Right renal cortex interstitium (tissue), 3 donors: ENCODE data around the gene RALGPS1. TPM values are rescaled to one million over a fixed set of nuclear protein-coding genes. Genes with fewer than 3 reads are reported as not detected.

Experiments
- DNase-seq, 3 donors: peaks; one replicate each; pipeline ENCODE4 v3.0.0-alpha.2; 2013; ENCODE audit warnings: low read depth in 3 of 3, low spot score in 2 of 3
- polyA plus RNA-seq, 3 donors: library from polyadenylated mRNA; unstranded; fragments of 120-200 nt; gene quantifications; one replicate each; pipeline ENCODE4 v1.2.1, GENCODE V29; 2013; ENCODE audit not compliant: insufficient read length in 3 of 3

The RALGPS1 gene
- polyA plus RNA-seq, 3 donors, result 20.2 to 21.0 (median 20.6) TPM

DNA sequence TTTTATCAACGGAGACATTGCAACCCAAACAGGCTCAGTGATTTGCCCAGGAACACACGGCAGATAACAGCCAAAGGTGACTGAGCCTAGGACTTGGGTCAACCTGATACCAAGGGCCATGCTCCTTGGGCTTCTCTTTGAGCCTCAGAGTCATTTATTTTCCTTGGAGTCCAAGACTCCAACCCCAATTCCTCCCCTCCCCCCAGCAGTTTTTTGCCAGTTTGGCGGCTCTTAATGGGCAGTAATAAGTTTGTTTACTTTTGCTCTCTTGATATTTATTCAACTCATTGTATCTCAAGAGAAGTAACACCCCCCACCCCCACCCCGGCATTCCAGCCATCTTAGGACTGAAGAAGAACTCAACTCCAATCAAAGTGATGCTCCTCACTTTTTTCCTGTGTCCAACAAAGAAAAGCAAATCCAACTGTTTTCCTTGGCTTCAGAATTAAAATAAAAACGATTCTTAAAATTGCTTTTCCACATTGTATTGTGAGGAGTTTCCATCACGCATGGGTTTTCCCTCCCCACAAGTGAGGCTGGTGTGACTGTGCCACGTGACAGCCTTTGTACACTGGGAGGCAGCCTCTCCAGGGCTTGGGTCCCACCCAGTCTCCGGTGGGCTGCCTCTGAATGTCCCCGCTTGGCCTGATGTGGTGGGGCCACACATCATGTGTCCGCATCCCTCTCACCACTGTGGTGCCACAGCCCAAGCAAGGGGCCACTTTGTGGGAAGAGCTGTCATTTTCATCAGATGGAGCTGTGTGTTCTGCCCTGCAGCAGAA lies 198.8 kb downstream of the RALGPS1 start:
- DNase-seq, result no peak

DNA sequence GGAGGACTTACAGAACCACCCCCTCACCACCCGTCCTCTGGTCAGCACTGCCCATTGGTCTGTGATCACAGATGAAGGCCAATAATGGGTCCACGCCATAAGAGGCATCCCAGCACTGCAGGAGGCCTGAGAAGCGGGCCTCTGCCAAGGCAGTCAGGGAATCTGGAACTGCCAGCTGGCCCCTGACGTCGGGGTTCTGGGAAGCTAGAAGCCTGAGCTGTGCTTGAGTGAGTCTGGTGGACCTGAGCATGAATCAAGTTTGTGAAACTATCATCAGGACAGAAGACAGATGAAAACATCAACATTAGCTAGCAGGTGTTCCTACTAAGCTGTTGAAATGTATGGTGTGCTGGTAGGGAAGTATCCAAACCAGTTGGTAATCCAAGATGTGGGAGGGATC lies 200.0 kb downstream of the RALGPS1 start:
- no peak for DNase-seq

DNA sequence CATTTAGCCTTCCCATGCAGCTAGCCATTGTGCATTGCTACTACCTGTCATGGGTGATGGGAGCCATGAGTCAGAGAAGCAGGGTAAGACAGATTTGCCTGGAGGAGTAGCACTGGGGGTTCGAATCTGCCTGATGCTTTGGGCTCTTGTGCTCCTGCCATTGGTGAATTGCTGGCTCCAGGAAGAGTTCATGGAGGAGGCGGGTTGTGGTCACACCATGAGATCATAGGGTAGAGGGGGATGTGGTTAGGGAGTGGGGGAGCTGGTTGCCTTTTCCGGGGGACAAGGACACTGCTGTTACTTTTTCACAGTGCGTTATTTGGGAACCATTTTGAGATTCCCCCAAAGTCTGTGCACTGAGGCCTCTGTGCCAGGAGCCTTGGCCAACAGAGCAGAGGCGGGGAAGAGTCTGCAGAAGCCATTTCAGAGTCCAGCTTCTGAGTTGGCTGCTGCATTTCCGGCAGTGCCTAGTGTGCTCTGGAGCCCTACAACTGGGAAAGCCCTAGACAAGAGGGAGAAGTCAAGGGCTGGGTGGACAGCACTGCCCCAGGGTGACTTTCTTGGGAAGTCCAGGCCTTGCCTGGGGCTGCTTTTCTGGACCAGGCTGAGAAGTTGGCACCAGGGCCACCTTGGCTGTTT lies 201.6 kb downstream of the RALGPS1 start:
- no peak for DNase-seq

DNA sequence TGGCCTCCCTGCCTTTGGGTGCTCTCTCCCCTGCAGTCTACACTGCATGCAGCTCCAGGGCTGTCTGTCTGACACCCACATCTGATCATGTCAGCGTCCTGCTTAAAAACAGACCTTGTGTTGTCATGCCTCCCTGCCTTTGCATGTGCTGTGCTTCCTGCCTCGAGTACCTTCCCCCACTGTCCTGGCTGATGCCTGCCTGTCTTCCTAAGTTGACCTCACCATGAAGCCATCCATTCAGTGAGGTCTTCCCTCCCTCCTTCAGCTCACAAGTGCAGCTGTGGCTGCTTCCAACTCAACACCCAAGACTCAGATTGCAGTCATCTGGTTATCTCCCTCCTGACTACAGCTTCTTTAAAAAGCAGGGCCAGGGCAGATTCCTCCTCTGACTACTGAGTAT lies 202.4 kb downstream of the RALGPS1 start:
- DNase-seq, result no peak

DNA sequence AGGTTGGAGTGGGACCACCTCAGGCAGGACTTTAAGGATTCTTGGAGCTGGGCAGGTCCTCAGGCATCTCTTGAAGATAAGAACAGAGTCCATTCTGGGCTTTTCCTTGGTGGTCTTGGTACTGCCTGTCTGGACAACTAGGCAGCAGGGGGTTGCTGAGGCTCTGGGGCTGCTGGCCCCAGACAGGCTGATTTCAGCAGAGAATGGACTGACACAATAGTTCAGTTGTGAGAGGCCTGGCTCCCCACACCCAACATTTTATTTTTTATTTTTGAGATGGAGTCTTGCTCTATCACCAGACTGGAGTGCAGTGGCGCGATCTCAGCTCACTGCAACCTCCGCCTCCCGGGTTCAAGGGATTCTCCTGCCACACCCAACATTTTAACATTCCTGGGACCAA lies 203.2 kb downstream of the RALGPS1 start:
- DNase-seq, result no peak

DNA sequence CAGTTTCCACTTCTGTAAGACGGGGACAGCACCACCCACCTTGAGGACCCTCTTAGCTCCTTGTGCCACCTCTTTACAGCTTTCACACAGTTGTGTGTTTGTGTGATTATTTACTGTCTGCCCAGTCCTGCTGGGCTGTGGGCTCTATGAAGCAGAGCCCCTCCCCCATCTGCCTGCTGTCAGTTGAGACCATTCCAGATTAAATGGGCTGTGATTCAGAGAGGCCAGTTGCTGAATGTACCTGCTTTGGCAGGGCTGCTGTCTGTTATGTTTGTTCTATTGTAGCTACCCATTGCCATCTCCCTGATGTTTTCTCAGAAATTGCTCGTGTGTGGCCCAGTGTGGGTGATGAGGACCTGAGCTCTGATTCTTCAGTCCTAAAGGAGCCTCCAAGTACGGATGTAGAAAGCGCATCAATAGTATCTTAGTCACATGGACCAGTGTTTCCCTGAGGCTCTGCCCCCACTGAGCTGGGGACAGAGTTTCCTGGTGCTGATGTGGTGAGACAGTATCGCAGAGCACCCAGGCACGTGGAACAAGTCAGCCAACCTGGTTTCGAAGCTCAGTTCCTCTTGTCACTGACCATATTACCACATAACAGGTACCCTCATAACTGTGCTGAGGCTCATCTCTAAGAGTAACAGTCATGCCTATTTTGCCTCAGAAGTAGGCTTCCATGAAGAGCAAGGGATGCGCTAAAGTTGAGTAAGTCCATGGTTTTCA lies 204.2 kb downstream of the RALGPS1 start:
- no peak for DNase-seq

DNA sequence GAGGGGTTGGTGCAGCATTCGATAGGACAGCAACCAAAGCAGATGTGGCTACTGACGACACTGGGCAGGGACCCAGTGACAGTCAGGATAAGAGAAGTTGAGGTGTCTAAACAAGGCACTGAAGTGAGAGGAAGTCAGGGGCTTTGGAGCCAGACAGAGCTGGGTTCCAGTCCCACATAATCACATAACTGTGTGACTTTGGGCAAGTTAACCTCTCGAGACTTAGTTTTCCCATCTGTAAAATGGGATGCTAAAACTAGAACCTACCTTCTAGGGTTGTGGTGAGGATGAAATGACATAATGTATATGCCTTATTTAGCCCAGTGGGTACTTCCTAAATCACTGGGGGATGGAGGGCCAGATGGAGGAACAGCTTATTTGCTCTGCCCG lies 204.7 kb downstream of the RALGPS1 start:
- no peak for DNase-seq

DNA sequence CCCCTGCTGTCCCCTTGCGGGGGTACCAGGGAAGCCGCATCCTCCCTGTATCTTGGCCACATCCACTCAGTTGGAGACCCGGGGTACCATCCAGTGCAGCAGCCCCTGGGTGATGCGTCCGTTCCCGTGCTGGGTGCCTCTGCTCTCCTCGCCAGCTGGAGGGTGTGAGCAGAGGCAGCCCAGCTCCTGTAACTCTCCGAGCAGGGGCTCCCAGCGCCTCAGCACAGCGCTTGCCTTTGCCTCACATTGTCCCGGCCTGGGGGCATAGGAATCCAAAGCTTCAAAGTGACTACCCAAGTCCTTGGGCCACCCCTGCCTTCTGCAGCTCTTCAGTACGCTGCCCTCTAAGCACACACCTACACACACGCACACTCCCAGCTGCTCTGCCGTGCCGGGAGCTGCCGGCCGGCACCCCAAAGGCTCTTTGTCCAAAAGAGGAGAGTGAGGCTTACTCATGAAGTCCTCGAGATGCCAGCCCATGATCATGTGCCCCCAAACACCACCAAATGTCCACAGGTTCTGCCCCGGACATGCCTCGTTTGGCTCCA lies 207.1 kb downstream of the RALGPS1 start:
- no peak for DNase-seq

DNA sequence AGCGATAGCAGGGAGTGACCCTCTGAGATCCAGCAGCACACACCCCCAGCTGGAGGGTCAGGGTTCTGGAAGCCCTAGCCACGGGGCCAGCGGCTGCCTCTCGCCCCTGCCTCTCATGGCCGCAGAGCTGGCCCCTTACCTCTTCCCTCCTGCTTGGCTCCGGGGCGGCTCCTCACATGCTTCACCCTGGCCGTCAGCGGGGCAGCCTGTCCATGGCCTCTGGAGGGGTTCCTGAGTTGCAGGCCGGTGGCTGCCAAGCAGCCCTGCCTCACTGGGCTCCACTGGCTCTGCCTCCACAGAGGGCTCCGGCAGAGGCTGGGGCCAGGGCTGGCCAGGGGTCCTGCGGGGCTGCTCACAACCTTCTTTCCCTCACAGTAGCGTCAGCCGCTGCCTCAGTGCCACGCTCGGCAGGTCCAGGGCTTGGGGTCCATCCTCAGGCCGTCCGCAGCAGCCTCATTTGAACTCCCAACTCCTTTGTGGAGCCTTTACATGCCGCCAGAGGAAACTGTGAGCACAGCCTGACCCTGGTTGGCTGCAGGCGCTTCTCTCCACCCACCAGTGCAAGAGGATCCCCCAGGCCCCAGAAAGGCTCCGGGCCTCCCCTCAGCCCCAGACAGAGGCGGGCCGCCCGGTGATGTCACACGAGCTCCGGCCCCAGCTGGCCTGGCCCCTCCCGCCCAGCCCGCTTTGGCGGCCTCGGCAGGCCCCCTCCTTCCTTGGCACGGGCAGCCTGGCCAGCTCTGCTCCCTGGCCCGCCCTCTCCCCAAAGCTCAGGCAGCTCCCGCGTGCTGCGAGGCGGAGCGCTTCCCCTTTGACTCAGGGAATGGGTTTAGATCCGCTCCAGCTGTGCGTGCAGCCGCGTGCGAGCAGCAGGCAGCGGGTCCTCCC lies 207.8 kb downstream of the RALGPS1 start, which contains the start of gene ANGPTL2:
Gene ANGPTL2, minus strand, starts transcription at position 460 of the 888 bp plus-strand sequence. CDS start 13,904 bp downstream, outside the sequence.
- DNase-seq, result peak; percentile 52 to 79 (median 78)

DNA sequence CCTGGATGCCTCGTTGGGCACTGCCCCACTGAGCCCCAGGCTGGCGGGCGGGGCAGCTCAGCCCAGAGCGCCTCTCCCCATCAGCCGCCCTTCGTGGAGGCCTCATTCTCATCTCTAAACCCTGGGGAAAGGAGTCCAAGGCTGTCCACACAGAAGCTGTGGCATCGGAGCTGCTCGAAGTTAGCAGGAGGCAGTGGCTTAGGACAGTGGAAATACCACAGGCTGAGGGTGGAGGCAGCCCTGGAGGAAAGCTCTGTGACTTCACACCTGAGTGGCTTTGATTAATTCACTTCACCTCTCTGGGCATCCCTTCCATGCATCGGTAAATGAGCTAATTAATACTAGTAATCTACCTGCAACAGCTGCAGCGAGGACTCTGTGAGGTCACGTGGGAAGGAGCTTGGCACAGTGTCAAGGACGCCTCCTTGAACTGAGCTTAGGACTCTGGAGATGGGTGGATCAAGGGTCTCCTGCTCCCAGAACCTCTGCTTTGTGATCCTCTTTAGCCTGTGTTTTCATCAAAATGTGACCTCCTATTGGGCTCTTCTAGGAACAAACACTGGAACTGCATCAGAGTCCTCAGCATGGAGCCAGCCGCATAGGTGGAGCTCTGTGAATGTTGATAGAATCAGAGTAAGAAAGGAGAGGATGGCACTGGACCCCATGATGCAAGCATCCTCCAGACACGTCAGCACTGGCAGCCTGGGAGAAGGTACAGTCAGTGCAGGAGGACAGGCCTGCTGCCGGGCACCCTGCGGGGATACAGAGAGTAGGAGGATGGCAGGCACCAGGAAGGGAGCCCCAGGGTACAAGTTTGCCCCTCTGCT lies 208.7 kb downstream of the RALGPS1 start:
- DNase-seq, result peak; percentile 51 to 57 (median 53)

DNA sequence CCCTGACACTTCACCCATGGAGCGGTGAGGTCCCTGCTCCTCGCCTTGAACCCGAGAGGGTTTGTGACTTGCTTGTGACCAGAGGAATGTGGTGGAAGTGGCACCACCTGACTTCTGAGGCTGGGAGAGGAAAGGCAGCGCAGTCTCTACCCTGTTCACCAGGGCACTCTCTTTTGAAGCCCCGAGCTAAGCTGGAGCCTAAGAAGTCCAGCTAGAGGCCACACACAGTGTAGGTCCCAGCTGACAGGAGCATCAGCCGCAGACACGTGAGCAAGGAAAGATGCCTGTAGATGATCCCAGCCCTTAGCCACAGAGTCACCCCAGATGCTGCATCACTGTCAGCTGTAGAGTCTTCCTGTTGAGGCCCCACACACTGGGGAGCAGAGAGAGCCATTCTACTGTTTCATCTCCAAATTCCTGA lies 209.5 kb downstream of the RALGPS1 start:
- DNase-seq, result no peak

DNA sequence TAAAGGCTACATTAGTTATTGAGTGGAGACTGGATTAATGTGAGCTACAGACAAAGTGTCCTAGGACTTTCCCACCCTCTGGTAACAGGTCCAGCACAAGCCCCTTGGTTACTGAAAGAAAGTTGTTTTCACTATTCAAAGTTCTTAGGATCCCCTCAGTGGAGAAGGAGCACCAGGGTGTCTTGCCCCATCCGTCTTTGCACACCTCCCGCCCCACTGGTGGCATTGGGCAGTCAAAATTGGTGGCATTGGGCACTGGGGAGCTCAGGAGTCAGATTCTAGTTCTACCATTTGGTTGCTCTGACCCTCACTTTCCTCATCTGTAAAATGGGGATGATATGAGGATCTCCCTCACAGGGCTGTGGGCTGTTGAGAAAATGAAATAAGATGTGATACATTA lies 210.2 kb downstream of the RALGPS1 start:
- no peak for DNase-seq

DNA sequence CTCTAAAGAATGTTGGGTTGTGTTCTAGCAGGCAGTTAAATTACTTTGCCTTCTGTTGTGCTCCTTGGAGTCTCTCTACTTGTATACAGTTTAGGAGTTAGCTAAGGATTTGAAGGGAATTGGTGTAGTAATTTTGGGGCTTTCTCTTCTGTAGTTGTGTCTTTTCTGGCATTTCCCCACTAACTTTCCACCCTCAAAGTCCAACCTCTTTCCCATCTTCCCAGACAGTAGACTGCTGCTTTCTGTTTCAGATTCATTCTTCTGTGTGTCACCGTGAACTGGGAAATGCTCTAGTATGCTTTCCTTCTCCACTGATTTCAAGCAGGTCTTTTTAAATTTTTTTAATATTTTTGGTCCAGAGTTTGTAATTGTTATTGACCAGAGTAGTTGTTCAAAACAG lies 212.4 kb downstream of the RALGPS1 start:
- no peak for DNase-seq

DNA sequence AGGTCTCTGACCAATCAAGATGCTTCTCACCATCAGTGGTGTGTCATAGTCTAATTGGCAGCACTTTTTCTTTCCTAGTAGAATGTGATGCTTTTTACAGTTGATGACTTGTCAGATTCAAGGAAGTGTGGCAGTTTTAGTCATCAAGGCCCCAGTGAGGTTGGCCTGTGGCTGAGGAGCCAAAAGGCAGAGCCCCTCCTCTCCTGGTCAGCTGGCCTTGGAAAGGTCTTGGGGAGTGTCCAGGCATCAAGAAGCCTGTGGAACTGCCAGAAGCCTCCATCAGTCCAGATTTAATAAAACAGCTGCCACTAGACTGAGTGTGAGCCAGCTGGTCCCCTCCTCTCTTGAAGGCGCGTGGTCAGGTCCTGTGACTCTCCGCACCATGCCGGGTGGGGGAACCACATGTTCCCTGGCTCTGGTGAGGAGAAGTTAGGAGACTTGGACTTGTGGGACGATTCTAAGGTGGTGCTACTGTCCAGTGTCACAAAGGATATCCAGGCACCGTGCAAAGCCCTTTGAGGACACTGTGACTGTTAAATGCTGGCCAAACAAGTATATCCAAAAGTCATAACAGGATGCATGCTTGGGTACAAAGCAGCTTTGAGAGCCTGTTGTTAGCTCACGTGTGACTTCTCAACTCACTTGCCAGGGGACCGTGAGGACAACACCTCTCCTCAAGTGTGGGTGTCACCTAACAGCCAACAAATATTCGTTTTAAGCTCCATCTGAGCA lies 213.9 kb downstream of the RALGPS1 start:
- no peak for DNase-seq

DNA sequence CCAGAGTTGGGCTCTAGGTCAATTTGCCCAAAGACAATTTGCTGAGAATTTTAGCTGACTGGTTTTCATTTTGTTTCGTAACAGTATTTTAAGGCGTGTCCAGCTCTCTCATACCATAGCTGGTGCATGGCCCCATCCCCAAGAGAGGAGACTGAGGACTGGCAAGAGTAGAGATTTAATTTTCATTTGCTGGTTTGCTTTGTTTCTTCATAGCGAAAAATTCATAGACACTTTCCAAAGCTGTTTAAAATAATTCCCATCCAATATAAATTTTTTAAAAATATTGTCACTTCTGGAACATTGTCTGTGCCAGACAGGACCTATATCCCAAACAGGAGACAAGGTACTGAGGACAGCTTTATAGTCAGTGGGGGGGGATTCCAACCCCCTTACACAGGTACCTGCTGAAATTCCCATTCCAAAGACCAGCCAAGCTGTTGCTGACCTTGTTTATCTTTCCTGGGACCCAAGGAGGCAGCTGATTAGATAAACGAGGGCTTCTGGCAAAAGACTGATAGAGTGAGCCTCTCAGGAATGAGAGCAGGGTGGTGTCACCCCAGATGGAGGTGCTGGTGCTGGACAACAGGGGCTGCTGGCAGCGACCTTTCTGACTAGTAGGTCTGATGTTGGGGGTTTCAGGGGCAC lies 214.6 kb downstream of the RALGPS1 start:
- no peak for DNase-seq

DNA sequence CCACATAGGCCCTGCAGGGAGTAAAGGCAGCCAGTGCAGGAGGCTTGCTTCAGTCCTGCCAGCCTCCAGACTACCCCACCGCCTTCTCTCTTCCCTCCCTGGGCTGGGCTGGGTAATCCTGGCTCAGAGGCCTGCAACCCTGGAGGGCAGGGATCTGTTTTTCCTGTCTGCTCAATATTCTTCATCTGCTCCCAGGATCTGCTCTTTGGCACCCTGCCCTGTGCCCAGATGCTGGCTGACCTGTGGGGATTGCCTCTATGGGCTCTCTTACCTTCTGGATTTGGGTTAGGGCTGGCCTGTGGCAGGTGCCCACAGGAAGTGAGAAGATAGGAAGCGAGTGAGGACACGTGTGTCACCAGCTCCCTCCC lies 215.1 kb downstream of the RALGPS1 start:
- no peak for DNase-seq

DNA sequence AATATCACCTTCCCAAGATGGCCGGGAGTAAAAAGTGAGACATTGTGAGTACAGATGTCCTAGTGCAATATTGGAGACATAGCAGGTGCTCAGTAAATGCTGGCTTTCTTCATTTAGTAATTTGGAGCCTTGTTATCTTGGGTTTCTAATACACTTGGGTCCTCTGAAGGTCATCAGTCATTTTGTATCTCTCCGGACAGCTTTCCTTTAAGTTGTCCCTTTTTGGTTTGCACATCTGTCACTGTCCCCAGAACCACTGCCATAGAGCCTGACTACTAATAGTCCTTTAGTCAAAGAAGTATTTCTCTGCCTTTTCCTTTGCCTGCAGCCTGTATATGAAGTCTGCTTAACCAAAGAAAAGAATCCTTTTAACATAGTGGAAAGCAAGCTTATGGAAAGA lies 215.7 kb downstream of the RALGPS1 start:
- no peak for DNase-seq
